GM19395 (cell line): Measurements from ENCODE around the gene EPHA7.
A peak's percentile ranks its signal among the peaks of the same experiment; 100 is the strongest.

ENCODE experiments used
- ATAC-seq: cut with Tn5 transposase; IDR thresholded peaks from one replicate; pipeline ENCODE4 v1.9.1; 2021; ENCODE audit warnings: mild to moderate bottlenecking, moderate library complexity; ENCODE audit not compliant: unreplicated experiment

EPHA7 gene

DNA sequence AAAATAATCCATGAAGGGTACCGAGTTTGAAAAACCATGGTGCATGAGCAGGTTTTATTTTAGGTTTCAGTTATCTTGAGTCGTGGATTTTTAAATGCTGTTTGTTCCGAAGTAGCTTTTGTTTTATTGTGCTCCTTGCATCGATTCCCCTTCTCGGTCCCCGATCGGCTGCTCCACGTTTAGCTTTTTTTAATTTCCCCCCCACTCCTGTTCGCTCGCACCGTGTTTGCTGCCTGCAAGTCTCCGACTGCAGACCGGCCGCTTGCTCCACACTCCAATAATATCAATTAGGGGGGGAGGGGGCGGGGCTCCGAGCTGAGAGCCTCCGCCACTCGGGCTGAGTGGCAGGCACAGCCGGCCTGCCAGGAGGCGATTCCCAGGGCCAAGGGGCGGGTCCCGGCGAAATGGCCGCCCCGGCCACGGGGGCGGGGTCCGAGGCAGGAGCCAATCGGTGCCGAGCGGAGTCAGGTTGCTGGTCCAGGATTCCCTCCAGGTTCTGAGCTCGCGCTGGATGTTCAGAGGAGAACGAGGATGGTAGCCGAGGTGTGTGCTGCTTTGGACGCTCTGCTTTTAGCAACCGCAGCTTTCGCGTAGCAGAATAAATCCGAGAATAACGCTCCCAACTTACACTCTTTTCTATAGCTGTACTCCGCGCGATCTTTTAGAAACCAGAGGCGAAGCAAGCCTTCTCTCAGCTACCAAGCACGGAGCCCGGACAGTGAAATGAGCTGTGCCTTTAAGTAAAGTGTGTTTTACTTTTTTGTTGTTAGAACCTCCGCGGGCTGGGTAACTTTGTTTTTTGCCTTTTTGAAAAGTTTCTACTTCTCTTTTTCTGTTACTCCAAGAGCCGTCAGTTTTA lies at the start of gene EPHA7:
EPHA7 (minus strand) TSS at position 256 of the 859 bp plus-strand sequence; CDS start at position 38, 218 bp downstream.
- ATAC-seq: peak; percentile 89

DNA sequence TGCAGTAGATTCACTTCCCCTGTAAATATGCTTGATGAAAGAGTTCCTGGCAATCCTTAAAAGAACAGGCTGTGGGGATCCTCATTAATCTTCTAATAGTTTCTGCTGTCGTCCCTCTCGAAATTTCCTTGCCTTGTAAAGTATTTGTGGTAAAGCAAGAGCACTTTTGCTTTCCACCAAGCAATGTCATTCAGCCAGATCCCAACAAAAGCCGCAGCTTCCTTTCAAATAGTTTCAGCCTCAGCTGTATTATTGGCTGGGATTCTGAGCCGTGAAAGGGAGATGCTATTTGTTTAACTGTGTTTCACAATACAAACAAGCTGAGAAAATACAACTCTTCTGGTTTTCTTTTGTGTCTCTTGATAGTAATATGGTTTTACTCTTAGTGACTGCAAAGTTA lies 48.9 kb upstream of the EPHA7 start:
- no peak for ATAC-seq

DNA sequence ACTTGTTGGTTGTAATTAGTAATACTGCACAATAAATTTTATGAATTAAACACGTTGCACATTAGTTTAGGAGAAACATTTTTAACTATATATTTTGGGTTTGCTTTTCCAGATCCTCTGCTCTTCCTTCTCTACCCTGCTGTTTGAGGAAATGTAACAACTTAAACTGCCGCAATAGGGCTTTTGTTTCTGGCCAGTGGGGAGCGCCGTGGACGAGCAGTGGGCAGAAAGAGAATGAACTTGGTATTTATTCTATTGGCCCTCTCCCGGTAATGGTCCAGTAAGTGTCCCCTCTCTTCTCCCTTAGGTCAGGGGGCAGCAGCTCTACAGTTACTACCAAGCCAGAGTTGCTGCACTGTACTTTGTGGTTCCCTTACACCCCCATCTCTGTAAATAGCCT lies 35.2 kb upstream of the EPHA7 start:
- ATAC-seq: no peak

DNA sequence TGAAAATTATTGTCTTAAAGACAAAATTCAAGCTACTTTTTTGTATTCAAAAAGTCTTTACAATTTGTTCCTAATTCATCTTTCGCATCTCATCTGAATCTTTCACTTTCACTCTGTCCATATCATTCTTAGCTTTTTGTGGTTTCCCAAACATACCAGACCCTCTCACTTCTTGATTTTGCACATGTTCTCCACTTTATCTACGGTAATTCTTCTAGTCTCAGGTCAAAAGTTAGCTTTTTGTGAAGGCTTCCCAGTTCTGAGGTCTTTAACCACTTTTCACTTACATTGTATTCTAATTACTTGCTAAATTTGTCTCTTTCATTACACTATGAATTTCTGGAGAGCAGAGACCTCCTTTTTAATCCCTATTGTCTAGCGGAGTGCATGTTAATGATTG lies 34.6 kb upstream of the EPHA7 start:
- ATAC-seq: peak; percentile 97

DNA sequence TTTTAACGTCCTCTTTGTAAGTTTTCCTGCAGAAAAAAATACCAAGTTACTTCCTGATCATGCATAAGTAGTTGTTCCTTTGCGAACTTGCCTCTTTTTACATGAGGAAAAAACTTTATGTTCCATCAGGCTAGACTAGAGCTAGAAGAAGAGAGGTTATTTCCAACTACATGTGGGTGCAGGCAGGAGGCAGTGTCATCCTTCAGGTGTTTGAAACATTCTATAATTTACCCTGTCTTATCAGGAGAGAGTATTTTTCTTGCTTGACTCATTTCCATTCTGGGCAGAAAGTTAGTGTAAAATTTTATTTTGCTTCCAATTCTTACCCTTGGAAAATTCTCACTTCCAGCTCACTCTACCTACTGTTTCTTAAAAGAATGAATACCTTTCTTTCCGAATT lies 28.5 kb upstream of the EPHA7 start:
- ATAC-seq: no peak

DNA sequence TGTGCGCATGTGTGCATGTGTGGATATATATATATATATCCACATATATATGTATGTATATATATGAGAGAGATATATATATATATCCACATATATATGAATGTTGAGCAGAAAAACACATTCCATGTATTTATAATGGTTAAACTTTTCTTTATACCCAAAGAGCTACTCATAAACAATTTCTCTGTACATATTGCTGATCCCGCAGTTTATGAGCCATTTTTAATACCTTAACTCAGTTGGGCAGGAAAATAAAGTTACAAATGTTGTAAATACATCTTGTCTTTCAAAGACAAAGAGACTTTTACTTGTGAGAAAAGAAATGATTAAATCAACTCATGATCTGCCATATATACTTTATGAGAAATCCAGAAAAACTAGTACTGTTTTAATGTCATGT lies 18.1 kb upstream of the EPHA7 start:
- ATAC-seq: no peak

DNA sequence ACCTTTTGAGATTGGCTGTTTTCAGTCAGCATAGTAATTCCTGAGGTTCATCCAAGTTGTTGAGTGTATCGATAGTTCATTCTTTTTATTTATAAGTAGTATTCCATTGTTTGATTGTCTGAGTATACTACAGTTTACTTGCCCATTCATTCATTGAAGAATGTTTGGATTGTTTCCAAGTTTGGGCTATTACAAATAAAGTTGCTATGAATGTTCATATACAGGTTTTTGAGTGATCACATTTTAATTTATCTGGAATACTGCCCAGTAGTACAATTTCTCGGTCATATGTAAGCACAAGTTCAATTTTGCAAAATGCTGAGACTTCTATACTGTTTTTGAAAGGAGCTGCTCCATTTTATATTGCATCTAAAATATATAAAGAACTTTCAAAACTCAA lies 14.2 kb upstream of the EPHA7 start:
- ATAC-seq: no peak

DNA sequence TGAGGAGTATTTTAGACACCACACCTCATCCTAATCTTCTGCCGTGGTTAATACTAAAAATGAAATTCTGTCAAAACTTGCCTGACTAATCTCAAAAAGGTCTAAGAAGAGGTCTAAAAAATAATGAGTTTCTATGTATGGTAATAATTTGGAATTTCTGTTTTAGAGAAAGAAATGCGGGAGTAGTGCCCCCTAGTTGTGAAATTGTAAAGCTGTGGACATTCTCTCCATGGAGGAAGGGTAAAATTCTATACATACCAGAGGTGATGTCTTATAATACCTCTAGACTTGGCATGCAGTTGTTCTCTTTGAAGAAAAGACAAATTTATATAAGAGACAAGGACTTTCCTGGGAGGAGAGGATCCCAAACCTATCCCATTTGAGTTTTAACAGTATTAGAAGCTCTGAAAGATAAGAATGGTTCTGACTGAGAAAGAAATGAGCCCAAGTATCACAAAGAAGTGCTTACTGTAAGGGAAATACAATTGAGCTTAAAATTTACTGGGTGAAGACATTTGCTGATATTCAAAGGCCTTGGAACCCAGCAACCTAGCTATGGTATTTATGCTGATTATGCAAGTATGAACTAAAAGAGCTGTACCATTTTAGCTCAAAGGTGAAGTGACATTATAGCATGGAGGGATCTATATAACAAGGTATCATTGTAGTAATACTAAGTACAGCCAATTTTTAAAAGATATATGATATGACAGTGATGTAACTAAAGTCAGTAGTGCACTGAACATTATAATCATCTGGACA lies 5.1 kb upstream of the EPHA7 start:
- no peak for ATAC-seq

DNA sequence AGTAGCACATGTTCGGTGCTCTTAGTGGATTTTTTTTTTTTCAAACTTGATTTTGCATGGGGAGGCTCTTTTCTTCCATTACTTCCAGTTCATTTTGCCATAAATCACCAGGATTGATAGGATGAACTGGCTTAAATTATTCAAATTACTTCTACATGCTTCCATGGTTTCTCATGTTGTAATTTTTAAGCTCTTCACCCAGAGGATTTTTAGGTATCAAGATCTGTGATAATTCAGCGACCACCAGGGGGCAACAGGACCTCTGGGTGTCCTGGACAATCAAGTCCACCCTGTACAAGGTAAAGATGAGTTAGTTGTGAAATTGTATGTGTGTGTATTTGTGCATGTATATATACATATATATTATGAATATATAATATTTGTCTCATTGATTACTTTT lies 4.2 kb upstream of the EPHA7 start:
- ATAC-seq: no peak

DNA sequence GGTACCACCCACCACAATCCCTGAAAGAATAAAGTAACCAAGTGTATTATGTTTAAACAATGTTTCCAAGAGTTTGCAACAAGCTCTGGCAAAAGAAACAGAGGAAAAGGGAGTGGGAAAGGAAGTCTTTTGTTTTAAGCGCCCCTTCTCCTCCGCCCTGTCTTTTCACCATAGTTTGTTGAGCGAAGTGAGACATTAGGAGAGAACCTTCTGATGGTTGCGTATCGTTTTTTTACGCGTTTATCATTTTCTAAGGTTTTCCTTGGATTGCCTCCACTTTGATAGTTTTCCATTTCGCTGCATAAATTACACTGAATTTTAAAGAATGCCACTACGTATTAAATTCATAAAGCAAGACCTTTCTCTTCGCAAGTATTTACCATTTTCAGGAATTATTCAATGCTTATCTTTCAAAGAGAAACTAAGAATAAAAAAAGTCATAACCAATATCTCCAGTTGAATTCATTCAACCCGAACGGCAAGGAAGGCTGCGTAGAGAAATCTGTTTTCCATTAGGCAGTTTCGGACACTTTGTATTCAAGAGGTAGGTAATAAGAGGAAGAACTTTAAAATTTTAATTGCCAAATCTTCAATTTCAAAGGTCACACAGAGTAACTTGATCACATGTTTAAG lies 920 bp upstream of the EPHA7 start:
- ATAC-seq: no peak

DNA sequence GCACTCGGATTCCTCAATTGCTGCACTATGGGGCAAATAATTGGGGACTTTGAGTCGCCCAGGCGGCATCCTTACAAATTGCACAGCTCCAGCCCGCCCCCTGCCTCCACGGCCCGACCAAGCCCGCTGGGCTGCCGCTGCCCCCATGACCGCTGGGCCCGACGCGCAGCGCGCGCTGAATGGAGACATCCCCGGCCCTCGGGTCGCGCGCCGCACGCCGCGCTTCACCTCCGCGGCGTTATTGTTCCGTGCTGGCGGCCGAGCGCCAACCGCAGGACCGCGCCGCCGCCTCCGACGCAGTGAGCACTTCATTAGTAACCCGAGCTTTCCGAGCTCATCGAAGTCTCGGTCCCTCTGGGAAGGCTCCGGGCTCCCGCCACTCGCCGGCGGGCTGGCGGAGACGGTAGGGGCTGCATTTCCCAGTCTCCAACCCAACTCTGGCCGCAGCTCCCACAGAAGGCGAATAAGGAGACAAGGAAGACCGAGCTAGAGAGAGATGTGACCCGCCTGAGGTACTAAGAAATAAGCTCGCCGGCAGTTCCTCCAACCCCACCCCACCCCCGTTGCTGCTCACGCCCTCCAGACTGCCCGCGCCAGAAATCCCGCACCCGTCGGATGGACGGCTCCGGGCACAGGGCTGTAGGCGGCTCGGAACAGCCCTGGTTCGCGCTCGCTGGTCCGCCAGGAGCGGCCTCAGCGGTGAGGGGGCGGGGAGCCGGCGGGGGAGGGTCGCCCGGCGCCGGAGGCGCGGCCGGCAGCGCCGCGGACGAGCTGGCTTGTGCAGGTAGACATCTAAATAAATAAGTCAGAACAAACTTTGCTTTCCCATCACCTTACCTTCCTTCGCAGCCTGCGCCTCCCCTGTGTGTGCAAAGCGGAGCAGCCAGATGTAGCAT lies 703 bp downstream of the EPHA7 start:
- ATAC-seq: peak; percentile 16

DNA sequence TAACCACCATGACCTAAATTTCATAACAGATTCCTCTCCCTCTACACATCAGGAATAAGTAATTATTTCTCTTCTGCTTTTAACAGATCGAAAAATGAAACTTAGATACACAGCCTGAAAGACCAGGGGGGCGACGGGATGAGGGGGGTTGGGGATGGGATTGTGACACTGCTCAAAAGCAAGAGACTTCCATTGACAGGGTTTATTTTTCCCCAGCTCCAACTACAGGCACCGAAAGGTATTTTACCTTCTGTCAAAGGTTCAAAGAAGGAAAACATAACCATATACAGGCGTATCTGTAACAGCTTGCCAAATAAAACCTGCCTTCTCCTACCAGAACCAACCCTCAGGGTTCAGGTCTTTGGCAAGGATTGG lies 1.3 kb downstream of the EPHA7 start:
- ATAC-seq: no peak

DNA sequence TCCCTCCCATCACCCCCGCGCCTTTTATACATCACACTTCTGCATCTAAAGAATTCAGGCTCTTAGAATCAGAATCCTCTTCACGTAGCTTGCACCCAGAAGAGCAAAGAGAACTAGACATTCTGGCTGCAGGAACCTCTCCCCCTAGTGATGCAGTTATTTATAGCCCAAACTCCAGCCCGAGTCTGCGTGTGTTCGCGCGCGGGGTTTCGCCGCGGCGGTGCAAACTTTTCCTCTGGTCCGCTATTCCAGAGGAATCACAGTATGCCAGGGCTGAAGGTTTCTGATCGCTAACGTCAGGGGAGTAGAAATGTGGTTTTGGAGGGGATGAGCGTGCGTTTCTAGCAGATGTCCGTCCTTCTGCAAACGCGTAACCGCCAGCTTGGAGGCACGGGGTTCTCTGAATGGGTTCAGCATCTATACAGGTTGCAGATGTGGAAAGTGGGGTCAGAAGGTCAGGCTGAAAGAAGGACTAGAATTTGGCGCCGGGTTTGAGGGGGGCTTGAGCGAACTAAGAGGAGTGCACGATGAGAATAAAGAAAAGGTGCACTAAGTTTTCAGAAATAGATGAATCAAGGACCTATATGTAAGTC lies 1.8 kb downstream of the EPHA7 start:
- ATAC-seq: no peak

DNA sequence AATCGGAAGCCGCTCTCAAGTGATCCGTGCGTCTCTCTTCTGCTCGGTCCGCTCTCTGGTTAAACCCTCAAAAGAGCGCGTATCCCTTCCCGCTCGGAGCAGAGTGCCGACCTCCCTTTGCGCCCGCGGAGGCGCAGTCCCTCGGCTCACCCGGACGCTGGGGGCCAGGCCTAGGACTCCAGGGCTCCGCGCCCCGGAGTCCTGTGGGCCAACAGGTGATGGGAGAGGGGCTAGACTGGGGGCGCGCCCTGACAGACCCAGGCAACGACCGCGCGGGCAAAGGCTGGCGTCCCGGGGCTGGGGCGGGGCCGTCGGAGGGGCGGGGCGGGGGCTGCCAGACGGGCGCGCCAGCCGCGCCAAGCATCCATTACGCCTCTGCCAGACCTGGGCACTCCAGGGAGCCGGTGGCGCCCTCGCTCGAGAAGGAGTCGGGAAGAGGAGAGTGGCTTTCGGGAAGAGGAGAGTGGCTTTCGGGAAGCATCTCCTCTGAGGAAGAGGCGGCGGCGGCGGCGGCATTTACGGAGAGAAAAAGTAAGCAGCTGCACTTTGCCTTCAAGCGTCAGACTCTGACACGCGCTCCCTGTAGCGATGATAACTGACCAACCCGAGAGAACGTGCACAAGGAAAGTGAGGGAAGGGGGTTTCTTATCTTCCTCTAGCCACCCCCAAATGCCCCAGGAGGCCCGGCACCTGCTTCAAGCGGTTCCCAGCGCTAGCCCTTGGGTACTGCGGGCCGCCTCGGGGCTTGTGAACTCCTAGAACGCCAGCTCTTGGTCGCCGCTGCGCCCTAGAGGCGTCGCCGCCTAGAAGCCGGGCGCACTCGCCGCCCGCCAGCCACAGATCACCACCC lies 2.6 kb downstream of the EPHA7 start:
- ATAC-seq: no peak

DNA sequence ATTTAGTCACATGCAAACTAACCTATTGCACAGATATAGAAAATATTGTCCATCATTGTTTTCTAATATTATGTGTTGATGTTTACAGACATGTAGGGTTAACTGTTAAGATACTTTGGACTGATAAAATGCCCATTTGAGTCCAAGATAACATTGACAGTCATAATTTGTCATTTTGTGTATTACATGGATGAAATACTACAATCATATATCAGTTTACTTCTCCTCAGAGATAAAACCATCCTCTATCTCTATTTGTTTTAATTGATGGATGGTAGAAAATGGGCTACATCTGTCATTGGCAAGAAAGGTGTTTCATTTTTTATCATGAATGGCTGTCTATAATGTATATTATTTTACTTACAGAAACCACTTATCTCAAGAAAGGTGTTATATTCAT lies 6.2 kb downstream of the EPHA7 start:
- no peak for ATAC-seq

DNA sequence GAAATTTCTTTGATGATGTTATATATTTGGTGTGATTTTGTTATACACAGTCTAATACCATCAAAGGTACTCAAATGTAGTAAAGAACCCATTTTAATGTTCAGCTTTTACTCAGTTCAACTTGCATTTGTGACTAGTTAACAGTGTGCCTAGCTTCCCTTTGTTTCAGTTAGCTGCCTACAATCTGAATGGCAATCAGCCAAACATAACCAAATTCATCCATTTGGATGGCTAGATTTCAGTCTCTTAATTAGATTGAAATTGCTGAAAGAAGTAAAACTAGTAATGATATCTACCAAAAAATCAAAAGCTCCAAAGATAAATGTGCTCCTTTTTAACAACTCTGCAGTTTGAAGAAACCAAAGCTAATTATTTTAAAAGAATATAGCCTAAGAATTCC lies 6.9 kb downstream of the EPHA7 start:
- no peak for ATAC-seq

DNA sequence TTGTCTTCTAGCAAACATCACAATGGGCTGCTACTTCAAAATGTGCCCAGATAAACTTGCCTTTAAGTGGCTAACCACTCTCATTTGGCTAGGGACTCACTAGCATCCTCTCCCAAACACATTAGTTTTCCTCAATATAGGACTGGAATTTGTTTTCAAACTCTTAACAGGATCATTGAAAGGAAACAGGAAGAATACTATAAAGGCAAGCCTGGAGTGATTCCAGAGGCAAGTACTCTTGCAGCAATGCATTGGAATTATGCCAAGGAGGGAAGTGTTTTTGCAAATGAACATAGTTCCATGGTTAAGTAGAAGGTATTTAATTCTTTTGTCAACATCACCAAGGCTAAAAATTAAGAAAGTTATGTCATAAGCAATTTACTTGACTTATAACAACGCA lies 12.2 kb downstream of the EPHA7 start:
- no peak for ATAC-seq

DNA sequence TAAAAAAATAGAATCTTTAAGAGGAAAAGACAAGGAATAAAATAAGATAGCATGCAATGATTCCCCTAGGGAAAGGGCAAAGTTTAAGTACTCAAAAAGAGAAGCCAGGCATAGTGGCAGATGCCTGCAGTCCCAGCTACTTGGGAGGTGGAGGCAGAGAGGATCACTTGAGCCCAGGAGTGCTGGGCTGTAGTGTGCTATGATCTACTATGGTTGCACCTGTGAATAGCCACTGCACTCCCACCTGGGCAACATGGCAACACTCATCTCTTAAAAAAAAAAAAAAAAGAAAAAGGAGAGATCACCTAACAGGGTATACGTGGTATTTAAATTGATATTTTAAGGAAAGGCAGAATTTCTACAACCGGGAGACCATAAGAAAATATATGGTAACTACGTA lies 16.0 kb downstream of the EPHA7 start:
- ATAC-seq: no peak

DNA sequence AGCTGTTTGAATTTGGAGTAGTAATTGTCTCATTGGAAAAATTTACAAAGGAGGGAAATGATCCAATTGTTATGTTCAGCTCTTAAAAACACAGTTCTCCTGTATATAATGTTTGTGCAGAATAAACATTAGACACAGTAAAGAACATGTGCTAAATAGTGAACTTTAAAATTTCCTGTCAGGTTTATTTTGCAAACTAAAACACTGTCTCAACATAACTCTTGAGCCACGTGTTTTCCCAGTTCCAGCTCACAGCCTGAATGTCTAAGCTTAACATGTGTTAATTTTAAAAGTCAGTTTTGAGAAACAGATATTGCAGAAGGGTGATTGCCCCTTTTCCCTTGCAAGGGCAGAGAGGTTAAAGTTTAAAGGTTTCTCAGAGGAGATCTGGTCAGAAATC lies 20.6 kb downstream of the EPHA7 start:
- no peak for ATAC-seq

DNA sequence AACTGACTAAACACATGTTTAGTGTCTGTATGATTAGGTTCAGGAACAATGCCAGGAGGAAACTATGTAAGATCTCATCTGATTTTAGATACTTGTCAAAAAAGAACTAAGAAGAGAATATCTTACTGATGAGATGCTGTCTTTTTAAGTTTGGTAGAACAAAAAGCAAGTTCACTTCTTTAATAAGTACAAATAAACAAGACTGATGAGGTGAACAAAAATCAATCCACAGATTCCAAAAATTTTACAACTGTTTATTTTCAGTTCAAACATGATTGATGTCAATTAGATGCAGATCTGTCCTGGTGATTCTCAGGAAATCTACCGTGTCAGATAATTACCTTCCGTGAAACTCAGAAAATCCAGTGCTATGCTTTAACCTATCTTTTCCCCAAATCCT lies 24.9 kb downstream of the EPHA7 start:
- ATAC-seq: no peak
